ENCODE results near the gene RNASEL.
"Not testable (repeated sequence)": the region's sequence is repeated elsewhere in the genome, so short reads cannot be mapped to it uniquely, and the experiment has no call there.

RNASEL gene, protein sequence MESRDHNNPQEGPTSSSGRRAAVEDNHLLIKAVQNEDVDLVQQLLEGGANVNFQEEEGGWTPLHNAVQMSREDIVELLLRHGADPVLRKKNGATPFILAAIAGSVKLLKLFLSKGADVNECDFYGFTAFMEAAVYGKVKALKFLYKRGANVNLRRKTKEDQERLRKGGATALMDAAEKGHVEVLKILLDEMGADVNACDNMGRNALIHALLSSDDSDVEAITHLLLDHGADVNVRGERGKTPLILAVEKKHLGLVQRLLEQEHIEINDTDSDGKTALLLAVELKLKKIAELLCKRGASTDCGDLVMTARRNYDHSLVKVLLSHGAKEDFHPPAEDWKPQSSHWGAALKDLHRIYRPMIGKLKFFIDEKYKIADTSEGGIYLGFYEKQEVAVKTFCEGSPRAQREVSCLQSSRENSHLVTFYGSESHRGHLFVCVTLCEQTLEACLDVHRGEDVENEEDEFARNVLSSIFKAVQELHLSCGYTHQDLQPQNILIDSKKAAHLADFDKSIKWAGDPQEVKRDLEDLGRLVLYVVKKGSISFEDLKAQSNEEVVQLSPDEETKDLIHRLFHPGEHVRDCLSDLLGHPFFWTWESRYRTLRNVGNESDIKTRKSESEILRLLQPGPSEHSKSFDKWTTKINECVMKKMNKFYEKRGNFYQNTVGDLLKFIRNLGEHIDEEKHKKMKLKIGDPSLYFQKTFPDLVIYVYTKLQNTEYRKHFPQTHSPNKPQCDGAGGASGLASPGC

GRCh38 chr1:182588500-182589396 lies at the start of gene RNASEL:
Gene RNASEL (minus strand): TSS chr1:182589256. CDS start chr1:182586806, 2,450 bp downstream.
- peak; percentile 59 for DNase-seq (ENCODE audit: low spot score)

GRCh38 chr1:182637769-182638168 lies 48.7 kb upstream of the RNASEL start:
- no peak for DNase-seq (ENCODE audit: low spot score)

- no peak for DNase-seq (ENCODE audit: low spot score)
These were observed 46.8 kb upstream of the RNASEL start for GRCh38 chr1:182635871-182636270.

- DNase-seq (ENCODE audit: low spot score): no peak
These were observed 45.4 kb upstream of the RNASEL start for GRCh38 chr1:182634306-182635072.

- DNase-seq (ENCODE audit: low spot score): no peak
These were observed 44.7 kb upstream of the RNASEL start for GRCh38 chr1:182633657-182634281.

GRCh38 chr1:182633031-182633430 lies 44.0 kb upstream of the RNASEL start:
- DNase-seq (ENCODE audit: low spot score): no peak

DNA sequence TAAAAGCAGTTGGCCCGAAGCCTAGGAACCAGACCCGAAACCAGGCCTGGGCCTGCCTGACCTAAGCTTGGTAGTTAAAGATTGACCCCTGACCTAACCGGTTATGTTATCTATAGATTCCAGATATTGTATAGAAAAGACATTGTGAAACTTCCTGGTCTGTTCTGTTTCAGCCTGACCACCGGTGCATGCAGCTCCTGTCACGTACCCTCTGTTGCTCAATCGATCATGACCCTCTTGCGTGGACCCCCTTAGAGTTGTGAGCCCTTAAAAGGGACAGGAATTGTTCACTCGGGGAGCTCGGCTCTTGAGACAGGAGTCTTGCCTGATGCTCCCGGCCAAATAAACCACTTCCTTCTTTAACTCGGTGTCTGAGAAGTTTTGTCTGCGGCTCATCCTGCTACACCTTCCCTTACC lies 43.4 kb upstream of the RNASEL start:
- not testable (repeated sequence) for DNase-seq (ENCODE audit: low spot score)

DNA sequence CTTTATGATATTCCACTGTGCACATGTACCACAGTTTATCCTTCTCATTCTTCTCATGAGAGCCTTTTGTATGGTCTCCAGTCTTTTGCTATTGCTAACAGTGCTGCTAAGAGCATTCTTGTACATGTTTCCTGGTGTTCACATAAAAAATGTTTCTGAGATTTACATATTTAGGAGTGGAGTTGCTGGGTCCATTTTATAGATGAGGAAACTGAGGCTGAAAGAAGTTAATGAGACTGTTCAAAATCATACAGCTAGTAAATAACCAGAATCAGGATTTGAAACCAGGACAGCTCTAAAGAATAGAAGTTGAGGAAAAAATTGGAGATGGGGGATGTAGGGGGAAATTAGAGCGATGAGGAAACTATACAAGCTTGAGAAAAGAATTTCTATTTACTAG lies 42.9 kb upstream of the RNASEL start:
- DNase-seq (ENCODE audit: low spot score): no peak

GRCh38 chr1:182631053-182631677 lies 42.1 kb upstream of the RNASEL start:
- DNase-seq (ENCODE audit: low spot score): no peak

GRCh38 chr1:182630586-182630985 lies 41.5 kb upstream of the RNASEL start:
- no peak for DNase-seq (ENCODE audit: low spot score)

GRCh38 chr1:182629499-182630096 lies 40.5 kb upstream of the RNASEL start:
- peak; percentile 70 for DNase-seq (ENCODE audit: low spot score)

- DNase-seq (ENCODE audit: low spot score): no peak
These were observed 40.0 kb upstream of the RNASEL start for GRCh38 chr1:182629080-182629479.

DNA sequence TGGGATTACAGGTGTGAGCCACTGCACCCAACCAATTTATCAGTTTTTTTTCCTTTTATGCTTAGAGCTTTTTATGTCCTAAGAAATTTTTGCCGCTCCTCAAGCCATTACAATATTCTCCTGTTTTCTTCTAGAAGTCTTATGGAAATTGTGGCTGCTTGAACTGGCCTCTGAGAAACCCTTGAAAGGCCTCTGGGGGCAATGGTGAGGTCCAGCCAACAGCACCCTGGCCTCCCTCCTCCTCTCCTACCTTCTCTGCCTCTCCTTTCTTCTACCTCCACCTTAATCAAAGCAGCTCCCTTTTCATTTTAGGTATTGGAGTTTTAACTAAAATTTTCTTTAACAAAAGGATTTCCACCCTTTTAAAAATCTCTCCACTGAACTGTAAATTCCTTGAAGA lies 39.6 kb upstream of the RNASEL start:
- no peak for DNase-seq (ENCODE audit: low spot score)

- no peak for DNase-seq (ENCODE audit: low spot score)
These were observed 38.6 kb upstream of the RNASEL start for GRCh38 chr1:182627622-182628021.

DNA sequence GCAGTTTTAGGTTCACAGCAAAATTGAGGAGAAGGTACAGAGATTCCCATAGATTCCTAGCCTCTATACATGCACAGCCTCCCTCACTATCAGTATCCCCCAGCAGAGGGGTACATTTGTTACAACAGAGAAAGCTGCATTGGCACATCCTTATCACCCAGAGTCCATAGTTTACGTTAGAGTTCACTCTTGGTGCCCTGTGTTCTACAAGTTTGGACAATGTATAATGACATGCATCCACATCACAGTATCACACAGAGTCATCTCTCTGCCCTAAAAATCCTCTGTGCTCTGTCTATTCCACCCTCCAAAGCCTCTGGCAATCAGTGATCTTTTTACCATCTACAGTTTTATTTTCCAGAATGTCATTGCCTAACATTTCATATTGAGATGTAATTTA lies 37.5 kb upstream of the RNASEL start:
- no peak for DNase-seq (ENCODE audit: low spot score)

DNA sequence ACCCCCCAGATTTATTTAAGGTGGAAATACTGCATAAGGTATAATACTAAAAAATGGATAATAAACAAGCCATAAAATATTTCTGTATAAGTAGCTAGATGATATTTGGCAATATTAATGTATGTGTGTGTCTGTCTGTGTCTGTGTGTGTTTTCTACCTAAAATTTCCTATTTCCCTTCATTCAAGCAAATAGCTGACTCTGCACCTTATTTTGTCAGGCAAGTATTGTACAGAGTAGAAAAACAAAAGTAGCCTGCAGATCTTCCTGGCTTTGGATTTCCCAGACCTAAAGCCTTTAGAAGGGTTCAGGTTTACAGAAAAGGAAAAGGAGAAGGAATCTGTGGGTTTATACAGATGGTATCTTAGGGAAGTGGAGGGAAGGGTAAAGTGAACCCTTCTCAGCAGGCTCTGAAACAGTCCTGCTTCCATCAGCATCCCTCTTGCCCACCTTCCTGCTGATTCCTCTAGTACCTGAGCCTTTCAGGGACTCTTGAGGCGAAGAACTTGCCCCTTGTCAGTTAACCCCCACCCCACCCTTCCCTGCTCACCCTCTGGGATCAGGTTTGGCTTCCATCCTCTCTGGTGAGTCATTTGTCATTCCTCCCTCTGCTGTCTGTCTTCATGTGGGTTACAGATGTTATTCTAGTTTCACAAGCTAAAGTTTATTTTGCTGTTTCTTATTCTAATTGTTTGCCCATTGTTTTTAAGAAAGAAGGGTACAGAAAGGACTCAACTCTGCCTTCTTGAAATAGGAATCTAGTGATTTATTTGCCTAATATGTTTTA lies 36.9 kb upstream of the RNASEL start:
- DNase-seq (ENCODE audit: low spot score): no peak

GRCh38 chr1:182625024-182625423 lies 36.0 kb upstream of the RNASEL start:
- DNase-seq (ENCODE audit: low spot score): no peak

DNA sequence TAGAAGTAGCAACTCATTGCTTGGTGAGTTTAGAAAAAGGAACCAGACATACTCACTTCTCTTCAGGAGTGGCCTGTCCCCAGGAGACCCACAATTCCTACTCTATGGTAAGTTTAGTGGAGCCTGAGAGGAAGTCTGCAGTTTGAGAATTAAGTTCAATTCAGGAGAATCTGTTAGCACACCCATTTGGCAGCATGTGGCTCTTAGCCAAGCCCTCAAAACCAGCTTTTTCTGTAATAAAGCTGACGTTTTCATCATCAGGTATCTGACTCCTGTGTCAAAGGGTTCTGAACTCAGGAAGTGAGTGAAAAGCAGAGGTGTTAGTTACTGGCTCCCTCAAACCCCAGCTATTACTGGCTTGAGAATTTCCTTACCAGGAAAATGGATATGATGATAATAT lies 35.5 kb upstream of the RNASEL start:
- DNase-seq (ENCODE audit: low spot score): no peak

DNA sequence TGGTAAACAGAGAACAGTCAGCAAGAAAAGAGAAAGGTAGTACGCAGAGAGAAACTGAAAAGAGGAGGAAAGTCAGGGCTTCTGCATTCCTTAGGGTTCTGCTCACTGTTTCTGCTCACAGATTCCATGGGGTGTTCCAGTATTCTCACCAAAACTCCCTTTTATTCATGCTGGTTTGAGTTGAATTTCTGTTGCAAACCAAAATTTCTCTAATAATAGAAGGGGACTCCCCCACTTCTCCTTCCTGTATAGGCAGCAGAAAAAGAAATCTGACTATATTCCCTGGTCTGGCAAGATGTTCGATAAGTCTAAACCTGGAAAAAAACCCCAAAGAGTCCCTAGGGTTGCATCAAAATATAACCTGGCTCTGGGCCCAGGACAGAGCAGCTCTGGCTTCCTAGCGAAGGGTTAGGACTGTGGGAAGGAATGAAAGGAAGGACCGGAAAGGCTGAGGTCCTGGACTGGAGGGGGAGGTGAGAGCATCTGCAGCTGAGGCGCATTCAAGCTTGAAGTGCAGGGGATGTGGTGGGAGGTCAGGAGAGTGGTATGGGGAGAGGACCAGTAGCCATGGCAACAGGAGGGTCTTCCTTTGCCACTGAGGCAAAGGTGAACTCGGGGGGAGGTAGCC lies 34.0 kb upstream of the RNASEL start:
- no peak for DNase-seq (ENCODE audit: low spot score)
